GM23338 (cell line): ENCODE data around the gene TMEM114. TPM values are rescaled to one million over a fixed set of nuclear protein-coding genes. Genes with fewer than 3 reads are reported as not detected.

Experiments
- ATAC-seq: fragments of 200-7000 bp; cut with Tn5 transposase; 3 replicates; pipeline ENCODE4 v1.9.1; 2020
- DNase-seq: peaks from one replicate; pipeline ENCODE4 v3.0.0-alpha.2; 2015; ENCODE audit warnings: low spot score
- H2AFZ ChIP-seq: fragments of 200-600 bp; sonication (generic); 2 replicates; pipeline ENCODE4 v1.8.0; 2016; ENCODE audit warnings: antibody characterized with exemption, mild to moderate bottlenecking, moderate library complexity
- H3F3A ChIP-seq: fragments of 200-600 bp; sonication (generic); replicated peaks from 2 replicates; pipeline ENCODE4 v1.8.0; 2017; ENCODE audit warnings: antibody characterized with exemption, mixed run types, low read depth
- H3K27ac ChIP-seq: fragments of 200-600 bp; sonication (generic); 2 replicates; pipeline ENCODE4 v1.6.1; 2016; ENCODE audit warnings: low read depth
- H3K27me3 ChIP-seq: fragments of 200-600 bp; sonication (generic); 2 replicates; pipeline ENCODE4 v1.8.0; 2016; ENCODE audit warnings: mild to moderate bottlenecking, mixed run types, moderate library complexity; ENCODE audit not compliant: insufficient read depth
- H3K36me3 ChIP-seq: fragments of 200-600 bp; sonication (generic); 2 replicates; pipeline ENCODE4 v1.8.0; 2016; ENCODE audit warnings: mild to moderate bottlenecking; ENCODE audit not compliant: insufficient read depth
- H3K4me1 ChIP-seq: fragments of 200-600 bp; sonication (generic); 2 replicates; pipeline ENCODE4 v1.8.0; 2016; ENCODE audit warnings: mild to moderate bottlenecking, moderate library complexity; ENCODE audit not compliant: insufficient read depth
- H3K4me2 ChIP-seq: fragments of 200-600 bp; sonication (generic); 2 replicates; pipeline ENCODE4 v1.7.1; 2017; ENCODE audit warnings: mixed run types
- H3K4me3 ChIP-seq: fragments of 200-600 bp; sonication (generic); 2 replicates; pipeline ENCODE4 v1.6.1; 2016; ENCODE audit warnings: mixed run types
- H3K79me2 ChIP-seq: fragments of 200-600 bp; sonication (generic); replicated peaks from 2 replicates; pipeline ENCODE4 v1.8.0; 2017; ENCODE audit warnings: mild to moderate bottlenecking; ENCODE audit not compliant: insufficient read depth
- H3K9me2 ChIP-seq: fragments of 200-600 bp; sonication (generic); 2 replicates; pipeline ENCODE4 v1.8.0; 2017; ENCODE audit not compliant: insufficient read depth
- H4K20me1 ChIP-seq: fragments of 200-600 bp; sonication (generic); replicated peaks from 2 replicates; pipeline ENCODE4 v1.8.0; 2017; ENCODE audit warnings: mild to moderate bottlenecking; ENCODE audit not compliant: insufficient read depth
- H3K27ac Mint-ChIP-seq: 2 replicates; pipeline ENCODE4 v1.8.0; 2020; ENCODE audit warnings: inconsistent platforms, mild to moderate bottlenecking, moderate library complexity, mixed read lengths
- H3K27me3 Mint-ChIP-seq: 3 replicates; pipeline ENCODE4 v1.8.0; 2022; ENCODE audit warnings: low read depth, mild to moderate bottlenecking, moderate library complexity, mixed read lengths, inconsistent platforms; ENCODE audit not compliant: insufficient read depth, poor library complexity
- H3K36me3 Mint-ChIP-seq: 3 replicates; pipeline ENCODE4 v1.8.0; 2021; ENCODE audit warnings: low read depth, mild to moderate bottlenecking, inconsistent platforms, moderate library complexity, mixed read lengths
- H3K4me1 Mint-ChIP-seq: 3 replicates; pipeline ENCODE4 v1.8.0; 2020; ENCODE audit warnings: mild to moderate bottlenecking, inconsistent platforms, mixed read lengths
- H3K4me3 Mint-ChIP-seq: 3 replicates; pipeline ENCODE4 v1.8.0; 2021; ENCODE audit warnings: moderate library complexity, mild to moderate bottlenecking, inconsistent platforms, mixed read lengths
- H3K9me3 Mint-ChIP-seq: 3 replicates; pipeline ENCODE4 v1.8.0; 2020; ENCODE audit warnings: moderate library complexity, mild to moderate bottlenecking, inconsistent platforms, mixed read lengths
- ETS1 ChIP-seq: IDR thresholded peaks from 2 replicates; pipeline ENCODE4 v1.6.1; 2016; ENCODE audit warnings: antibody characterized with exemption
- EZH2 ChIP-seq: fragments of 200-600 bp; sonication (generic); IDR thresholded peaks from one replicate; pipeline ENCODE4 v1.8.0; 2017; ENCODE audit warnings: antibody characterized with exemption, mild to moderate bottlenecking, low read depth; ENCODE audit not compliant: unreplicated experiment
- EZH2phosphoT487 ChIP-seq: fragments of 200-600 bp; sonication (generic); IDR thresholded peaks from one replicate; pipeline ENCODE4 v1.8.1; 2018; ENCODE audit warnings: antibody characterized with exemption; ENCODE audit not compliant: unreplicated experiment
- NANOG ChIP-seq: IDR thresholded peaks from 2 replicates; pipeline ENCODE4 v1.6.1; 2016; ENCODE audit warnings: antibody characterized with exemption, borderline replicate concordance
- STAT1 ChIP-seq: IDR thresholded peaks from one replicate; pipeline ENCODE4 v1.6.1; 2016; ENCODE audit warnings: antibody characterized with exemption; ENCODE audit not compliant: unreplicated experiment
- ZNF331 ChIP-seq: fragments of 250-450 bp; sonication (Bioruptor Pico); IDR thresholded peaks from 2 replicates; pipeline ENCODE4 v1.5.0; 2020; ENCODE audit warnings: low read depth, mild to moderate bottlenecking, moderate library complexity
- ZNF462 ChIP-seq: fragments of 250-450 bp; sonication (Bioruptor Pico); IDR thresholded peaks from 2 replicates; pipeline ENCODE4 v1.5.0; 2020; ENCODE audit warnings: mild to moderate bottlenecking, moderate library complexity
- polyA plus RNA-seq: library from polyadenylated mRNA; unstranded; fragments of >200 nt; fragmentation: Nextera tagmentation; extraction: Ambion mirVana; gene quantifications from 2 replicates; pipeline ENCODE4 v1.2.1, GENCODE V29; 2016
- total RNA-seq: library from RNA; depleted of rRNA; stranded (reverse); fragments of >200 nt; shearing (Covaris generic); gene quantifications from 2 replicates; pipeline ENCODE4 v1.2.3, GENCODE V29; 2014
- TF ChIP-seq, protein P1 (sequence below): IDR thresholded peaks from one replicate; pipeline ENCODE4 v1.6.1; 2018; ENCODE audit warnings: antibody characterized with exemption; ENCODE audit not compliant: unreplicated experiment
- TF ChIP-seq, protein P2 (sequence below), 2 experiments: fragments of 200-600 bp in 1 of 2; sonication (generic) in 1 of 2; conservative IDR thresholded peaks; 2 replicates each; pipeline versions ENCODE4 v1.5.1 to v1.6.1; 2016 to 2017; ENCODE audit warnings: antibody characterized with exemption in 2 of 2, low read depth in 2 of 2, mild to moderate bottlenecking in 2 of 2, moderate library complexity in 1 of 2

Gene TMEM114
- total and polyA plus RNA-seq, 2 experiments from 2014 or later: 0.47 to 0.52 TPM

GRCh38 chr16:8522757-8523156 lies 67.6 kb downstream of the TMEM114 start (continued):
- TF ChIP-seq, protein P1, sequence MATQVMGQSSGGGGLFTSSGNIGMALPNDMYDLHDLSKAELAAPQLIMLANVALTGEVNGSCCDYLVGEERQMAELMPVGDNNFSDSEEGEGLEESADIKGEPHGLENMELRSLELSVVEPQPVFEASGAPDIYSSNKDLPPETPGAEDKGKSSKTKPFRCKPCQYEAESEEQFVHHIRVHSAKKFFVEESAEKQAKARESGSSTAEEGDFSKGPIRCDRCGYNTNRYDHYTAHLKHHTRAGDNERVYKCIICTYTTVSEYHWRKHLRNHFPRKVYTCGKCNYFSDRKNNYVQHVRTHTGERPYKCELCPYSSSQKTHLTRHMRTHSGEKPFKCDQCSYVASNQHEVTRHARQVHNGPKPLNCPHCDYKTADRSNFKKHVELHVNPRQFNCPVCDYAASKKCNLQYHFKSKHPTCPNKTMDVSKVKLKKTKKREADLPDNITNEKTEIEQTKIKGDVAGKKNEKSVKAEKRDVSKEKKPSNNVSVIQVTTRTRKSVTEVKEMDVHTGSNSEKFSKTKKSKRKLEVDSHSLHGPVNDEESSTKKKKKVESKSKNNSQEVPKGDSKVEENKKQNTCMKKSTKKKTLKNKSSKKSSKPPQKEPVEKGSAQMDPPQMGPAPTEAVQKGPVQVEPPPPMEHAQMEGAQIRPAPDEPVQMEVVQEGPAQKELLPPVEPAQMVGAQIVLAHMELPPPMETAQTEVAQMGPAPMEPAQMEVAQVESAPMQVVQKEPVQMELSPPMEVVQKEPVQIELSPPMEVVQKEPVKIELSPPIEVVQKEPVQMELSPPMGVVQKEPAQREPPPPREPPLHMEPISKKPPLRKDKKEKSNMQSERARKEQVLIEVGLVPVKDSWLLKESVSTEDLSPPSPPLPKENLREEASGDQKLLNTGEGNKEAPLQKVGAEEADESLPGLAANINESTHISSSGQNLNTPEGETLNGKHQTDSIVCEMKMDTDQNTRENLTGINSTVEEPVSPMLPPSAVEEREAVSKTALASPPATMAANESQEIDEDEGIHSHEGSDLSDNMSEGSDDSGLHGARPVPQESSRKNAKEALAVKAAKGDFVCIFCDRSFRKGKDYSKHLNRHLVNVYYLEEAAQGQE: no peak
- no peak for TF ChIP-seq STAT1
- TF ChIP-seq, protein P2, sequence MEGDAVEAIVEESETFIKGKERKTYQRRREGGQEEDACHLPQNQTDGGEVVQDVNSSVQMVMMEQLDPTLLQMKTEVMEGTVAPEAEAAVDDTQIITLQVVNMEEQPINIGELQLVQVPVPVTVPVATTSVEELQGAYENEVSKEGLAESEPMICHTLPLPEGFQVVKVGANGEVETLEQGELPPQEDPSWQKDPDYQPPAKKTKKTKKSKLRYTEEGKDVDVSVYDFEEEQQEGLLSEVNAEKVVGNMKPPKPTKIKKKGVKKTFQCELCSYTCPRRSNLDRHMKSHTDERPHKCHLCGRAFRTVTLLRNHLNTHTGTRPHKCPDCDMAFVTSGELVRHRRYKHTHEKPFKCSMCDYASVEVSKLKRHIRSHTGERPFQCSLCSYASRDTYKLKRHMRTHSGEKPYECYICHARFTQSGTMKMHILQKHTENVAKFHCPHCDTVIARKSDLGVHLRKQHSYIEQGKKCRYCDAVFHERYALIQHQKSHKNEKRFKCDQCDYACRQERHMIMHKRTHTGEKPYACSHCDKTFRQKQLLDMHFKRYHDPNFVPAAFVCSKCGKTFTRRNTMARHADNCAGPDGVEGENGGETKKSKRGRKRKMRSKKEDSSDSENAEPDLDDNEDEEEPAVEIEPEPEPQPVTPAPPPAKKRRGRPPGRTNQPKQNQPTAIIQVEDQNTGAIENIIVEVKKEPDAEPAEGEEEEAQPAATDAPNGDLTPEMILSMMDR (conservative IDR thresholded peaks at IDR 0.05; ENCODE audit: low read depth in 2 of 2): no peak
- TF ChIP-seq EZH2phosphoT487: no peak
- no peak for TF ChIP-seq EZH2

DNA sequence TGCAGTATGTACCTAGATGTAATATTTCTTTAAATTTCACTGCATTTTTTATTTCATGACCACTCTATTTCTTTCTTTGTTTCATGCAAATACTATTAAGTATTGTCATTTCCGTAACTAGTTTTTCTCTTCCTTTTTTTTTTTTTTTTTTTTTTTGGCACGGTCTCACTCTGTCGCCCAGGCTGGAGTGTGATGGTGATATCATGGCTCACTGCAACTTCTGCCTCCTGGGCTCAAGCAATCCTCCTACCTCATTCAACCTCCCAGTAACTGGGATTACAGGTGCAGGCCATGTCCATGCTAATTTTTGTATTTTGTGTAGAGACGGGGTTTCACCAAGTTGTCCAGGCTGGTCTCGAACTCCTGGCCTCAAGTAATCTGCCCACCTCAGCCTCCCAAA lies 70.7 kb downstream of the TMEM114 start:
- DNase-seq (no peak), ATAC-seq (no peak)
- Histone ChIP-seq H3K79me2 (no peaks in the 10 kb centered on the region), H3K4me2 (no peak overlapping the region), H3K27me3 (no peaks in the 10 kb centered on the region), H2AFZ (no peak overlapping the region), H3K4me3 (no peak overlapping the region), H3K4me1 (no peaks in the 10 kb centered on the region), H3K36me3 (no peaks in the 10 kb centered on the region), H4K20me1 (no peaks in the 10 kb centered on the region), H3K27ac (no peak overlapping the region), H3K9me2 (no peaks in the 10 kb centered on the region), H3F3A (no peaks in the 10 kb centered on the region)
- no peaks in the 10 kb centered on the region for H3K4me1 Mint-ChIP-seq
- no peaks in the 10 kb centered on the region for H3K36me3 Mint-ChIP-seq
- H3K27me3 Mint-ChIP-seq: no peaks in the 10 kb centered on the region
- H3K27ac Mint-ChIP-seq: no peak overlapping the region
- H3K4me3 Mint-ChIP-seq: no peak overlapping the region
- H3K9me3 Mint-ChIP-seq: no peaks in the 10 kb centered on the region
- TF ChIP-seq ZNF331 (CRISPR knock-in tag): no peak
- no peak for TF ChIP-seq EZH2phosphoT487
- TF ChIP-seq, protein P2 (conservative IDR thresholded peaks at IDR 0.05; ENCODE audit: low read depth in 2 of 2): no peak
- TF ChIP-seq ZNF462 (CRISPR knock-in tag): no peak
- TF ChIP-seq ETS1: no peak
- TF ChIP-seq STAT1: no peak
- no peak for TF ChIP-seq NANOG
- TF ChIP-seq EZH2: no peak
